Gastrocnemius medialis (tissue), 4 donors: Measurements from ENCODE around the gene TH.

Source experiments
- POLR2A ChIP-seq, 2 donors: fragments of 450-650 bp; IDR thresholded peaks; one replicate each; pipeline ENCODE4 v1.6.1; 2017; ENCODE audit warnings: antibody characterized with exemption in 2 of 2, mild to moderate bottlenecking in 2 of 2, moderate library complexity in 2 of 2
- TF ChIP-seq, protein P1 (sequence below), 5 experiments: fragments of 450-650 bp in 3 of 5; fragments of 200-600 bp in 2 of 5; sonication (generic) in 2 of 5; IDR thresholded peaks in 4 of 5; conservative IDR thresholded peaks in 1 of 5; 1 replicate in 4 of 5; 2 replicates in 1 of 5; pipeline ENCODE4 v1.5.1; 2016 to 2019; ENCODE audit warnings: antibody characterized with exemption in 5 of 5, mild to moderate bottlenecking in 3 of 5, moderate library complexity in 3 of 5

DNA sequence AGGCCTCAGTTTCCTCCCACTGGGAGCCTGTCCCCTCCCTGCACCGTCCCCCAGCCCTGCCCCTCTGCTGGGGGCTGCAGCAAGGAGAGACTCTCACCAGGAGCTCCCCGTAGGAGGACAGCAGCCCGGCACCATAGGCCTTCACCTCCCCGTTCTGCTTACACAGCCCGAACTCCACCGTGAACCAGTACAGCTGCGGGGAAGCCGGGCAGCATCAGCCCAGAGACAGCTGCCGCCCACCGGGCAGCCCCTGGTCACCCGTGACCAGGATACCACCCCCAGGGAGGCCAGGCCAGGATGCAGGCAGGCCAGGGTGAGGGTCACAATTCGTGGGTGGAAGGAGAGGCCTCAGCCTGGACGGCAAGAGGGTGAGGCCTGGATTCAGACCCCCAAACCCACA lies 6.0 kb downstream of the TH start:
- TF ChIP-seq, protein P1, sequence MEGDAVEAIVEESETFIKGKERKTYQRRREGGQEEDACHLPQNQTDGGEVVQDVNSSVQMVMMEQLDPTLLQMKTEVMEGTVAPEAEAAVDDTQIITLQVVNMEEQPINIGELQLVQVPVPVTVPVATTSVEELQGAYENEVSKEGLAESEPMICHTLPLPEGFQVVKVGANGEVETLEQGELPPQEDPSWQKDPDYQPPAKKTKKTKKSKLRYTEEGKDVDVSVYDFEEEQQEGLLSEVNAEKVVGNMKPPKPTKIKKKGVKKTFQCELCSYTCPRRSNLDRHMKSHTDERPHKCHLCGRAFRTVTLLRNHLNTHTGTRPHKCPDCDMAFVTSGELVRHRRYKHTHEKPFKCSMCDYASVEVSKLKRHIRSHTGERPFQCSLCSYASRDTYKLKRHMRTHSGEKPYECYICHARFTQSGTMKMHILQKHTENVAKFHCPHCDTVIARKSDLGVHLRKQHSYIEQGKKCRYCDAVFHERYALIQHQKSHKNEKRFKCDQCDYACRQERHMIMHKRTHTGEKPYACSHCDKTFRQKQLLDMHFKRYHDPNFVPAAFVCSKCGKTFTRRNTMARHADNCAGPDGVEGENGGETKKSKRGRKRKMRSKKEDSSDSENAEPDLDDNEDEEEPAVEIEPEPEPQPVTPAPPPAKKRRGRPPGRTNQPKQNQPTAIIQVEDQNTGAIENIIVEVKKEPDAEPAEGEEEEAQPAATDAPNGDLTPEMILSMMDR (IDR thresholded peaks at IDR 0.05 in 4 of 5, conservative IDR thresholded peaks at IDR 0.05 in 1 of 5): no peak
- no peak for TF ChIP-seq POLR2A (IDR thresholded peaks at IDR 0.05)
